Mesendoderm (in vitro differentiated cells): Measurements from ENCODE around the gene ARHGEF4.
A peak's percentile ranks its signal among the peaks of the same experiment; 100 is the strongest.

Experiments
- DNase-seq: peaks from one replicate; pipeline ENCODE4 v3.0.0; 2013
- H2AK5ac ChIP-seq: 2 replicates; pipeline ENCODE4 v1.6.1; 2013; ENCODE audit warnings: low read length, inconsistent platforms
- H2BK120ac ChIP-seq: 2 replicates; pipeline ENCODE4 v1.6.1; 2013; ENCODE audit warnings: low read depth, mild to moderate bottlenecking, low read length, moderate library complexity, mixed read lengths
- H2BK15ac ChIP-seq: replicated peaks from 2 replicates; pipeline ENCODE4 v1.6.1; 2013; ENCODE audit warnings: low read depth, mild to moderate bottlenecking, moderate library complexity
- H2BK5ac ChIP-seq: 2 replicates; pipeline ENCODE4 v1.6.1; 2013; ENCODE audit warnings: low read length, inconsistent platforms
- H3K18ac ChIP-seq: 2 replicates; pipeline ENCODE4 v1.6.1; 2013; ENCODE audit warnings: mild to moderate bottlenecking, low read length, mixed read lengths
- H3K23ac ChIP-seq: one replicate; pipeline ENCODE4 v1.6.1; 2013; ENCODE audit warnings: low read length
- H3K27ac ChIP-seq: 2 replicates; pipeline ENCODE4 v1.5.1; 2013; ENCODE audit warnings: low read depth, mild to moderate bottlenecking, inconsistent platforms, low read length, moderate library complexity
- H3K27me3 ChIP-seq: 2 replicates; pipeline ENCODE4 v1.6.1; 2013; ENCODE audit warnings: low read length, control low read depth, mild to moderate bottlenecking, inconsistent platforms; ENCODE audit not compliant: insufficient read depth, poor library complexity
- H3K36me3 ChIP-seq: 2 replicates; pipeline ENCODE4 v1.6.1; 2013; ENCODE audit warnings: low read length, inconsistent platforms; ENCODE audit not compliant: control insufficient read depth, insufficient read depth
- H3K4ac ChIP-seq: one replicate; pipeline ENCODE4 v1.6.1; 2013; ENCODE audit warnings: low read depth, mild to moderate bottlenecking, low read length, moderate library complexity
- H3K4me1 ChIP-seq: 2 replicates; pipeline ENCODE4 v1.6.1; 2013; ENCODE audit warnings: low read depth, low read length, inconsistent platforms; ENCODE audit not compliant: control insufficient read depth
- H3K4me2 ChIP-seq: 2 replicates; pipeline ENCODE4 v1.6.1; 2013; ENCODE audit warnings: low read length
- H3K4me3 ChIP-seq: 2 replicates; pipeline ENCODE4 v1.5.1; 2013; ENCODE audit warnings: mild to moderate bottlenecking, low read length
- H3K56ac ChIP-seq: one replicate; pipeline ENCODE4 v1.6.1; 2013; ENCODE audit warnings: low read length
- H3K79me1 ChIP-seq: 2 replicates; pipeline ENCODE4 v1.6.1; 2013; ENCODE audit warnings: low read length, inconsistent platforms
- H3K79me2 ChIP-seq: 2 replicates; pipeline ENCODE4 v1.6.1; 2013; ENCODE audit warnings: mild to moderate bottlenecking, low read length; ENCODE audit not compliant: control insufficient read depth, insufficient read depth
- H3K9ac ChIP-seq: 2 replicates; pipeline ENCODE4 v1.6.1; 2013; ENCODE audit warnings: low read length, inconsistent platforms
- H4K5ac ChIP-seq: one replicate; pipeline ENCODE4 v1.6.1; 2013; ENCODE audit warnings: low read length
- H4K8ac ChIP-seq: one replicate; pipeline ENCODE4 v1.6.1; 2013; ENCODE audit warnings: low read depth, mild to moderate bottlenecking, control low read depth, low read length, moderate library complexity
- WGBS: extraction: QIAGEN DNeasy Blood & Tissue Kit; methylation state at CpG from one replicate; pipeline ENCODE4 v1.1.7; 2013; ENCODE audit warnings: low lambda C conversion rate, missing lambda C conversion rate; ENCODE audit not compliant: insufficient coverage; ENCODE audit errors: extremely low coverage; 5-methylcytosine and 5-hydroxymethylcytosine counted together

The ARHGEF4 gene

GRCh38 chr2:130976591-130977237 is 140.0 kb downstream of the ARHGEF4 start:
- Histone ChIP-seq H2BK120ac (no peak overlapping the region), H3K23ac (peak overlapping the region; percentile 9), H2BK5ac (no peak overlapping the region), H3K9ac (no peak overlapping the region), H3K18ac (no peak overlapping the region), H4K5ac (no peak overlapping the region), H3K4me3 (peak overlapping the region; percentile 2), H3K4me2 (no peak overlapping the region), H3K4ac (no peak overlapping the region), H3K56ac (no peak overlapping the region), H3K79me1 (no peaks in the 10 kb centered on the region), H3K4me1 (no peaks in the 10 kb centered on the region), H2BK15ac (no peak overlapping the region), H3K79me2 (no peaks in the 10 kb centered on the region), H2AK5ac (no peak overlapping the region), H3K36me3 (no peaks in the 10 kb centered on the region), H4K8ac (no peak overlapping the region), H3K27ac (no peak overlapping the region), H3K27me3 (no peaks in the 10 kb centered on the region)
- WGBS, result 100% methylated on average over 4 of the region's 10 CpGs
- no peak for DNase-seq

GRCh38 chr2:130977461-130978050 is 140.8 kb downstream of the ARHGEF4 start:
- H3K79me2 ChIP-seq, result no peaks in the 10 kb centered on the region
- H3K79me1 ChIP-seq, result no peaks in the 10 kb centered on the region
- H3K36me3 ChIP-seq, result no peaks in the 10 kb centered on the region
- no peak overlapping the region for H2BK15ac ChIP-seq
- no peak overlapping the region for H3K9ac ChIP-seq
- H3K4ac ChIP-seq, result no peak overlapping the region
- H3K4me3 ChIP-seq, result no peak overlapping the region
- no peak overlapping the region for H3K23ac ChIP-seq
- H2BK120ac ChIP-seq, result no peak overlapping the region
- H2AK5ac ChIP-seq, result no peak overlapping the region
- H3K4me2 ChIP-seq, result no peak overlapping the region
- no peak overlapping the region for H4K5ac ChIP-seq
- H4K8ac ChIP-seq, result no peak overlapping the region
- H3K27me3 ChIP-seq, result no peaks in the 10 kb centered on the region
- H3K56ac ChIP-seq, result no peak overlapping the region
- H3K4me1 ChIP-seq, result no peaks in the 10 kb centered on the region
- DNase-seq, result no peak
- H3K18ac ChIP-seq, result no peak overlapping the region
- H2BK5ac ChIP-seq, result no peak overlapping the region
- WGBS, result no CpG with 5 or more reads among the region's 5 CpGs
- H3K27ac ChIP-seq, result no peak overlapping the region

GRCh38 chr2:130981667-130982066 is 145.0 kb downstream of the ARHGEF4 start:
- no peak overlapping the region for H3K18ac ChIP-seq
- no peak overlapping the region for H4K5ac ChIP-seq
- H3K4ac ChIP-seq, result no peak overlapping the region
- H3K36me3 ChIP-seq, result no peaks in the 10 kb centered on the region
- no peak overlapping the region for H4K8ac ChIP-seq
- H3K23ac ChIP-seq, result no peak overlapping the region
- H3K4me3 ChIP-seq, result no peak overlapping the region
- H3K79me1 ChIP-seq, result no peaks in the 10 kb centered on the region
- H3K79me2 ChIP-seq, result no peaks in the 10 kb centered on the region
- H3K4me2 ChIP-seq, result no peak overlapping the region
- no peak overlapping the region for H3K9ac ChIP-seq
- no CpG with 5 or more reads among the region's 1 CpG for WGBS
- H2AK5ac ChIP-seq, result no peak overlapping the region
- no peak overlapping the region for H2BK120ac ChIP-seq
- no peak overlapping the region for H2BK15ac ChIP-seq
- no peaks in the 10 kb centered on the region for H3K4me1 ChIP-seq
- no peak for DNase-seq
- no peak overlapping the region for H3K27ac ChIP-seq
- H3K27me3 ChIP-seq, result no peaks in the 10 kb centered on the region
- no peak overlapping the region for H2BK5ac ChIP-seq
- H3K56ac ChIP-seq, result no peak overlapping the region

GRCh38 chr2:130985206-130985780 is 148.6 kb downstream of the ARHGEF4 start:
- no peaks in the 10 kb centered on the region for H3K36me3 ChIP-seq
- no peak overlapping the region for H2BK5ac ChIP-seq
- H4K8ac ChIP-seq, result no peak overlapping the region
- no peaks in the 10 kb centered on the region for H3K4me1 ChIP-seq
- H2AK5ac ChIP-seq, result no peak overlapping the region
- no peak overlapping the region for H3K56ac ChIP-seq
- no peak overlapping the region for H3K23ac ChIP-seq
- no peaks in the 10 kb centered on the region for H3K79me1 ChIP-seq
- H2BK120ac ChIP-seq, result no peak overlapping the region
- H4K5ac ChIP-seq, result no peak overlapping the region
- WGBS, result no CpG with 5 or more reads among the region's 4 CpGs
- H2BK15ac ChIP-seq, result no peak overlapping the region
- H3K9ac ChIP-seq, result no peak overlapping the region
- H3K27me3 ChIP-seq, result no peaks in the 10 kb centered on the region
- no peak overlapping the region for H3K18ac ChIP-seq
- no peak overlapping the region for H3K4me2 ChIP-seq
- no peak for DNase-seq
- H3K4ac ChIP-seq, result no peak overlapping the region
- no peak overlapping the region for H3K4me3 ChIP-seq
- no peaks in the 10 kb centered on the region for H3K79me2 ChIP-seq
- H3K27ac ChIP-seq, result no peak overlapping the region

- Histone ChIP-seq H2BK15ac (no peak overlapping the region), H3K4me3 (no peak overlapping the region), H3K18ac (no peak overlapping the region), H4K5ac (no peak overlapping the region), H3K23ac (no peak overlapping the region), H3K56ac (no peak overlapping the region), H2AK5ac (no peak overlapping the region), H3K4ac (no peak overlapping the region), H3K79me2 (no peaks in the 10 kb centered on the region), H2BK5ac (no peak overlapping the region), H3K79me1 (no peaks in the 10 kb centered on the region), H3K4me2 (no peak overlapping the region), H3K27ac (no peak overlapping the region), H3K36me3 (no peaks in the 10 kb centered on the region), H2BK120ac (no peak overlapping the region), H3K4me1 (no peaks in the 10 kb centered on the region), H3K27me3 (no peaks in the 10 kb centered on the region), H4K8ac (no peak overlapping the region), H3K9ac (no peak overlapping the region)
- 100% methylated on average over 4 of the region's 15 CpGs for WGBS
- no peak for DNase-seq
Observed at GRCh38 chr2:130985831-130986649, 149.3 kb downstream of the ARHGEF4 start.
